Measurements from ENCODE around the gene ACOX3.
"Not testable (repeated sequence)": the region's sequence is repeated elsewhere in the genome, so short reads cannot be mapped to it uniquely, and the experiment has no call there.

ACOX3 gene

GRCh38 chr4:8428288-8429097 is 12.0 kb downstream of the ACOX3 start:
- peak; percentile 92 for DNase-seq

GRCh38 chr4:8427761-8428287 is 12.7 kb downstream of the ACOX3 start:
- no peak for DNase-seq

GRCh38 chr4:8427262-8427661 is 13.3 kb downstream of the ACOX3 start:
- no peak for DNase-seq

- DNase-seq: no peak
Measured at GRCh38 chr4:8422786-8423185, 17.7 kb downstream of the ACOX3 start.

GRCh38 chr4:8422327-8422726 is 18.2 kb downstream of the ACOX3 start:
- DNase-seq: no peak

- DNase-seq: not testable (repeated sequence)
Measured at GRCh38 chr4:8420151-8420550, 20.4 kb downstream of the ACOX3 start.

GRCh38 chr4:8419222-8420041 is 21.1 kb downstream of the ACOX3 start:
- no peak for DNase-seq

GRCh38 chr4:8417071-8417614 is 23.4 kb downstream of the ACOX3 start:
- no peak for DNase-seq

- DNase-seq: no peak
Measured at GRCh38 chr4:8414377-8414776, 26.1 kb downstream of the ACOX3 start.

- DNase-seq: no peak
Measured at GRCh38 chr4:8412288-8412687, 28.2 kb downstream of the ACOX3 start.

GRCh38 chr4:8411351-8412180 is 29.0 kb downstream of the ACOX3 start:
- DNase-seq: no peak

GRCh38 chr4:8410641-8411271 is 29.8 kb downstream of the ACOX3 start:
- no peak for DNase-seq

GRCh38 chr4:8410066-8410625 is 30.4 kb downstream of the ACOX3 start:
- DNase-seq: no peak

- peak; percentile 27 for DNase-seq
Measured at GRCh38 chr4:8409264-8410065, 31.1 kb downstream of the ACOX3 start.

- DNase-seq: no peak
Measured at GRCh38 chr4:8407756-8408155, 32.8 kb downstream of the ACOX3 start.

GRCh38 chr4:8407316-8407715 is 33.2 kb downstream of the ACOX3 start:
- DNase-seq: no peak

- DNase-seq: not testable (repeated sequence)
Measured at GRCh38 chr4:8406887-8407286, 33.6 kb downstream of the ACOX3 start.

GRCh38 chr4:8405516-8405875 is 35.0 kb downstream of the ACOX3 start:
- no peak for DNase-seq

- no peak for DNase-seq
Measured at GRCh38 chr4:8404791-8405515, 35.6 kb downstream of the ACOX3 start.

- no peak for DNase-seq
Measured at GRCh38 chr4:8403976-8404375, 36.5 kb downstream of the ACOX3 start.

Measured in activated T-cell treated with anti-CD3 and anti-CD28 coated beads for 4 hours (primary cell).